ENCODE measurements around the gene ZNF267.

DNA sequence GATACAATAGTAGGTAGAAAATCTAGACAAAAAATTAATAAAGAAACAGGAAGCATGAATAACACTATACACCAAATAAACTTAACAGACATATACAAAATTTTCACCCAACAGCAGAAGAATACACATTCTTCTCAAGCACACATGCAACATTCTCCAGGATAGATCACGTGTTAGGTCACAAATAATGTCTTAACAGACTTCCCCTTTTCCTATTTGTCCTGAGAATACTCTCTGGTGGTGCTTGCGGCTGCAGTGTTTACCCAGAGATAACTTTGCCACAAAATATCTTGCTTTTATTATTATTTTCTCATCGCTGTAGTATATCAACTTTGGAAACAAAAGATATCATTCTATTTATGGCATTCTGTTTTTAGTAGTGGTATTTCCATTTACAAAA, 40.6 kb upstream of the ZNF267 start:
- TF ChIP-seq, protein P1, sequence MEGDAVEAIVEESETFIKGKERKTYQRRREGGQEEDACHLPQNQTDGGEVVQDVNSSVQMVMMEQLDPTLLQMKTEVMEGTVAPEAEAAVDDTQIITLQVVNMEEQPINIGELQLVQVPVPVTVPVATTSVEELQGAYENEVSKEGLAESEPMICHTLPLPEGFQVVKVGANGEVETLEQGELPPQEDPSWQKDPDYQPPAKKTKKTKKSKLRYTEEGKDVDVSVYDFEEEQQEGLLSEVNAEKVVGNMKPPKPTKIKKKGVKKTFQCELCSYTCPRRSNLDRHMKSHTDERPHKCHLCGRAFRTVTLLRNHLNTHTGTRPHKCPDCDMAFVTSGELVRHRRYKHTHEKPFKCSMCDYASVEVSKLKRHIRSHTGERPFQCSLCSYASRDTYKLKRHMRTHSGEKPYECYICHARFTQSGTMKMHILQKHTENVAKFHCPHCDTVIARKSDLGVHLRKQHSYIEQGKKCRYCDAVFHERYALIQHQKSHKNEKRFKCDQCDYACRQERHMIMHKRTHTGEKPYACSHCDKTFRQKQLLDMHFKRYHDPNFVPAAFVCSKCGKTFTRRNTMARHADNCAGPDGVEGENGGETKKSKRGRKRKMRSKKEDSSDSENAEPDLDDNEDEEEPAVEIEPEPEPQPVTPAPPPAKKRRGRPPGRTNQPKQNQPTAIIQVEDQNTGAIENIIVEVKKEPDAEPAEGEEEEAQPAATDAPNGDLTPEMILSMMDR (IDR thresholded peaks at IDR 0.05; ENCODE audit: insufficient read depth, low read length, poor library complexity, severe bottlenecking), result no peak
- no peak for TF ChIP-seq EZH2phosphoT487 (conservative IDR thresholded peaks at IDR 0.05; ENCODE audit: low read length)
